ENCODE measurements around the gene SRSF2.
"Not testable (repeated sequence)": the region's sequence is repeated elsewhere in the genome, so short reads cannot be mapped to it uniquely, and the experiment has no call there.

The SRSF2 gene

GRCh38 chr17:76716146-76716838 lies 20.8 kb downstream of the SRSF2 start:
- Histone ChIP-seq H3K9me3 (no peaks in the 10 kb centered on the region), H3K36me3 (peaks cover 65% of the 10 kb centered on the region), H3K4me3 (ENCODE audit: low read depth, low read length) (no peak overlapping the region), H3K27me3 (no peaks in the 10 kb centered on the region), H3K4me1 (peaks cover 8% of the 10 kb centered on the region)
- DNase-seq: no peak
- TF ChIP-seq, protein P1, sequence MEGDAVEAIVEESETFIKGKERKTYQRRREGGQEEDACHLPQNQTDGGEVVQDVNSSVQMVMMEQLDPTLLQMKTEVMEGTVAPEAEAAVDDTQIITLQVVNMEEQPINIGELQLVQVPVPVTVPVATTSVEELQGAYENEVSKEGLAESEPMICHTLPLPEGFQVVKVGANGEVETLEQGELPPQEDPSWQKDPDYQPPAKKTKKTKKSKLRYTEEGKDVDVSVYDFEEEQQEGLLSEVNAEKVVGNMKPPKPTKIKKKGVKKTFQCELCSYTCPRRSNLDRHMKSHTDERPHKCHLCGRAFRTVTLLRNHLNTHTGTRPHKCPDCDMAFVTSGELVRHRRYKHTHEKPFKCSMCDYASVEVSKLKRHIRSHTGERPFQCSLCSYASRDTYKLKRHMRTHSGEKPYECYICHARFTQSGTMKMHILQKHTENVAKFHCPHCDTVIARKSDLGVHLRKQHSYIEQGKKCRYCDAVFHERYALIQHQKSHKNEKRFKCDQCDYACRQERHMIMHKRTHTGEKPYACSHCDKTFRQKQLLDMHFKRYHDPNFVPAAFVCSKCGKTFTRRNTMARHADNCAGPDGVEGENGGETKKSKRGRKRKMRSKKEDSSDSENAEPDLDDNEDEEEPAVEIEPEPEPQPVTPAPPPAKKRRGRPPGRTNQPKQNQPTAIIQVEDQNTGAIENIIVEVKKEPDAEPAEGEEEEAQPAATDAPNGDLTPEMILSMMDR (IDR thresholded peaks at IDR 0.05; ENCODE audit: low read depth, low read length): no peak

DNA sequence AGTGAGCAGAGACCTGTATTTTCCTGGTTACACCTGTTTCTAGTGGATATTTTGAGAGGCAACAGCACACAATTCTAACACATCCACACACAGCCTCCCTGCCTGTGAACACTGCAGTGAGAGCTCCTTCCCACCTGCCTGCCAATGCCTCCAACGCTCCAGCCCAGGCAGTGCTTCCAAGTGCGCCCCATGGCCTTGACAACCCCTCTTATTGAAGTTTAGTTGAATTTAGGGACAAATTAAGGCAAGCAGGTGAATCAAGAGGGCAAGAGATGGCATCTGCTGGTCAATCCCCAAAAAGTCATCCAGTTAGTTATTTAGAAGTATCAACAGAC lies 21.7 kb downstream of the SRSF2 start:
- H3K4me1 ChIP-seq: peaks cover 11% of the 10 kb centered on the region
- TF ChIP-seq, protein P1 (IDR thresholded peaks at IDR 0.05; ENCODE audit: low read depth, low read length): no peak
- H3K4me3 ChIP-seq (ENCODE audit: low read depth, low read length): no peak overlapping the region
- no peak for DNase-seq
- no peaks in the 10 kb centered on the region for H3K9me3 ChIP-seq
- H3K27me3 ChIP-seq: no peaks in the 10 kb centered on the region
- peaks cover 58% of the 10 kb centered on the region for H3K36me3 ChIP-seq

GRCh38 chr17:76714822-76715495 lies 22.2 kb downstream of the SRSF2 start:
- DNase-seq: peak; percentile 80
- peaks cover 53% of the 10 kb centered on the region for H3K36me3 ChIP-seq
- H3K4me3 ChIP-seq (ENCODE audit: low read depth, low read length): no peak overlapping the region

DNA sequence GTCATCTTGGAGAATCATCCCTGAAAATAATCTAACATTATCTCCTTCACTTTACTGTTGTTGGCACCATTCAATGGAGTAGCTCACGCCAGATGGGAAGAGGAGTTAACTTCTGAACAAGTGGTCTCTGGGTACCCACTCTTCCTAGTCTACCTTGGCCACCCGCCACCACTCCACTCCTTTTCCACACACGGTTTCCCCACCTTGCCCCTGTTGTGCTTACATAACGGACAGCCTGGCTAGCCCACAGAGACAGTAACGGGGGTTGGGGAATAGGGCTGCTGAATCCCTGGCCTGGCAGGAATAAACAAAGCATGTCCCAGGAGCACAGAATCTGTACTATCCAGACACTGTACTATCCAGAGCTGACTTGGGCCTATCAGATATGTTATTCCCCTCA lies 22.8 kb downstream of the SRSF2 start:
- DNase-seq: no peak
- Histone ChIP-seq H3K9me3 (no peaks in the 10 kb centered on the region), H3K36me3 (peaks cover 50% of the 10 kb centered on the region), H3K4me3 (ENCODE audit: low read depth, low read length) (no peak overlapping the region), H3K4me1 (peaks cover 11% of the 10 kb centered on the region), H3K27me3 (no peaks in the 10 kb centered on the region)
- TF ChIP-seq, protein P1 (IDR thresholded peaks at IDR 0.05; ENCODE audit: low read depth, low read length): no peak

More at GRCh38 chr17:76714822-76715495, 22.2 kb downstream of the SRSF2 start:
- peaks cover 11% of the 10 kb centered on the region for H3K4me1 ChIP-seq
- TF ChIP-seq, protein P1 (IDR thresholded peaks at IDR 0.05; ENCODE audit: low read depth, low read length): peak; percentile 88
- no peaks in the 10 kb centered on the region for H3K27me3 ChIP-seq
- no peaks in the 10 kb centered on the region for H3K9me3 ChIP-seq

DNA sequence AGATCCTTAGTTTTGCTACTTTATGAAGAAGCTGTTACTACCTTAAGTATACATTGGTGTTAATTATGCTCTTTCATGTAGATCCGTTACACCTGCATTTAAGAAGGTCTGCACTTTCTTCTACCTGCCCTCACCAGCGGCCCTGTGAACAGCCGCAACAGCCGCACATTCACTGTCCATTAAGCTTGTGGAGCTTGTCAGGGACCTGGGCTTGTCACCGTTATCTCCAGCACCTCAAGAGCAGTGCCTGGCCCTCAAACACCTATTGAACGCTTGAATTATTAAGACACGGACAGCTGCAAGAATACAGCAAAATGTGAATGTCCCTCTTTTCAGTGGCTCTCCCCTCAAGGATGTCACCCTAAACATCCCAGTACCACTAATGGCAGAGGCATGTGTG lies 23.4 kb downstream of the SRSF2 start:
- peaks cover 13% of the 10 kb centered on the region for H3K4me1 ChIP-seq
- H3K4me3 ChIP-seq (ENCODE audit: low read depth, low read length): no peak overlapping the region
- no peak for DNase-seq
- TF ChIP-seq, protein P1 (IDR thresholded peaks at IDR 0.05; ENCODE audit: low read depth, low read length): no peak
- H3K36me3 ChIP-seq: peaks cover 45% of the 10 kb centered on the region
- H3K27me3 ChIP-seq: no peaks in the 10 kb centered on the region
- no peaks in the 10 kb centered on the region for H3K9me3 ChIP-seq

GRCh38 chr17:76712321-76712720 lies 24.8 kb downstream of the SRSF2 start:
- H3K9me3 ChIP-seq; H3K27me3 ChIP-seq; H3K4me3 ChIP-seq (ENCODE audit: low read depth, low read length); DNase-seq: not testable (repeated sequence)
- Histone ChIP-seq H3K36me3 (peaks cover 40% of the 10 kb centered on the region), H3K4me1 (peaks cover 24% of the 10 kb centered on the region)
